Activated T-helper 17 cell treated with anti-CD3 and anti-CD28 coated beads, Interleukin-2, amount 50 U/mL, for 72 hours (primary cell): ENCODE results near the gene SLC13A5. TPM values are rescaled to one million over a fixed set of nuclear protein-coding genes. Genes with fewer than 3 reads are reported as not detected.
"Not testable (repeated sequence)": the region's sequence is repeated elsewhere in the genome, so short reads cannot be mapped to it uniquely, and the experiment has no call there.

Experiments used
- ATAC-seq: fragments of 150-1000 bp; cut with Tn5 transposase; replicated peaks from 2 replicates; pipeline ENCODE4 v1.10.0; 2021; ENCODE audit warnings: mild to moderate bottlenecking, moderate library complexity
- H3K27ac Mint-ChIP-seq: one replicate; pipeline ENCODE4 v1.8.0; 2022; ENCODE audit warnings: mixed read lengths
- H3K27me3 Mint-ChIP-seq: one replicate; pipeline ENCODE4 v1.8.0; 2022; ENCODE audit warnings: mixed read lengths
- H3K36me3 Mint-ChIP-seq: one replicate; pipeline ENCODE4 v1.8.0; 2022; ENCODE audit warnings: low read depth, mild to moderate bottlenecking, mixed read lengths
- H3K4me1 Mint-ChIP-seq: one replicate; pipeline ENCODE4 v1.8.0; 2022; ENCODE audit warnings: mixed read lengths
- H3K4me3 Mint-ChIP-seq: one replicate; pipeline ENCODE4 v1.8.0; 2022; ENCODE audit warnings: mild to moderate bottlenecking, mixed read lengths
- H3K9me3 Mint-ChIP-seq: one replicate; pipeline ENCODE4 v1.8.0; 2022; ENCODE audit warnings: mixed read lengths
- total RNA-seq, 2 donors: library from RNA; stranded (reverse); gene quantifications; one replicate each; pipeline ENCODE4 v1.2.3, GENCODE V29; 2022

Gene SLC13A5
- total RNA-seq, 2 donors from 2014 or later: not detected

GRCh38 chr17:6669479-6670212 lies 43.5 kb downstream of the SLC13A5 start:
- no peak overlapping the region for H3K27ac Mint-ChIP-seq
- no peaks in the 10 kb centered on the region for H3K4me1 Mint-ChIP-seq
- H3K36me3 Mint-ChIP-seq: no peaks in the 10 kb centered on the region
- no peaks in the 10 kb centered on the region for H3K9me3 Mint-ChIP-seq
- no peak overlapping the region for H3K4me3 Mint-ChIP-seq
- H3K27me3 Mint-ChIP-seq: no peaks in the 10 kb centered on the region
- ATAC-seq: peak; percentile 43

DNA sequence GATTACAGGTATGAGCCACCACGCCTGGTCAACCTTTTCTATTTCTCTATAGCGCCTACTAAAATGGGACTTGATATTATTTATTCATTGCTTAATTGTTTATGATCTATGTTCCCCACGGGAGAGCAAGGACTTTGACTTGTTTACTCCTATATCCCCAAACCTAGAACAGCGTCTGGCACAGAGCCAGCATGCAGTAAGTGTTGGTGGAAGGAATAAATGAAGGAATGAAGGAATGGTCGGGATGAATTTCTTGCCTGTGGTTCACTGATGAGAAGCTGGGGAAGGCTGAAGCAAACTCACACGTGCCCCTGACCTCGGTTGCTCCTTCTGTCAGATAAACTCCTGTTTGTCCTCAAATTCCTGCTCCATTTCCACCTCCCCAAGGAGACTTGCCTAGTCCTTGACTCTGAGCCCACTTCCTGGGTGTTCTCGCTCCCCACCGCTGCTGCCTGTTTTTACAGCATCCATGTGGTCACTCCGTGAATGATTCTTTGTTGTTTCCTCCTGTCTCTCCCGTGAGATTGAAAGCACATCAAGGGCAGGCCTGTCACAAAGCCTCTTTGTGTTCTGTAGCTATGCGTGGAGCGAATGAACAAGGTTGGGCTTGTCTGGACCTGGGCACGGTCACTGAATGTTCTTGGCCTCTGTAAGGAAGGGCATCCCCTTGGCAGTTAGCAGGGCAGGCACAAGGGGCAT lies 44.3 kb downstream of the SLC13A5 start:
- no peak overlapping the region for H3K27ac Mint-ChIP-seq
- no peak overlapping the region for H3K4me3 Mint-ChIP-seq
- no peaks in the 10 kb centered on the region for H3K9me3 Mint-ChIP-seq
- H3K4me1 Mint-ChIP-seq: no peaks in the 10 kb centered on the region
- no peaks in the 10 kb centered on the region for H3K36me3 Mint-ChIP-seq
- H3K27me3 Mint-ChIP-seq: no peaks in the 10 kb centered on the region
- ATAC-seq: no peak

- Mint-ChIP-seq H3K4me1 (no peaks in the 10 kb centered on the region), H3K9me3 (no peaks in the 10 kb centered on the region), H3K27me3 (no peaks in the 10 kb centered on the region), H3K4me3 (no peak overlapping the region), H3K27ac (no peak overlapping the region), H3K36me3 (no peaks in the 10 kb centered on the region)
- ATAC-seq: no peak
These were observed 45.0 kb downstream of the SLC13A5 start for GRCh38 chr17:6668219-6668618.

DNA sequence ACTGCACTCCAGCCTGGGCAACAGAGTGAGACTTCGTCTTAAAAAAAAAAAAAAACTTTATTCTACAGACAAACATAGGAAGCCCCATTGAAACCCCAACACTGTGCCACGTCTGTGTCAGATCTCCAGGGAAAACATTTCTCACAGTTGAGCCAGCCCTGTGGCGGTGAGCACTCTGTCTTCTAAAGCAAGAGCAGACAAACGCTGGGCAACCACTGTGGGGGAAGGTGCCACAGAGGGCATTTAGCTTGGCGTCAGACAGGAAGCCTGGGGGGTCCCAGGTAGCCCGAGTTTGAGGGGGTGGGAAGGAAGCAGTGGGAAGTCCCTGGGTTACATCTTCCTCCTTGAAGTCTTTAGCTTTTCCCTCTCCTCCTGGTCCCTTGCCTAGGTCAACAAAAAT lies 45.7 kb downstream of the SLC13A5 start:
- no peak for ATAC-seq
- no peak overlapping the region for H3K4me3 Mint-ChIP-seq
- H3K27ac Mint-ChIP-seq: no peak overlapping the region
- H3K9me3 Mint-ChIP-seq: no peaks in the 10 kb centered on the region
- no peaks in the 10 kb centered on the region for H3K27me3 Mint-ChIP-seq
- no peaks in the 10 kb centered on the region for H3K4me1 Mint-ChIP-seq
- peaks cover 5% of the 10 kb centered on the region for H3K36me3 Mint-ChIP-seq

DNA sequence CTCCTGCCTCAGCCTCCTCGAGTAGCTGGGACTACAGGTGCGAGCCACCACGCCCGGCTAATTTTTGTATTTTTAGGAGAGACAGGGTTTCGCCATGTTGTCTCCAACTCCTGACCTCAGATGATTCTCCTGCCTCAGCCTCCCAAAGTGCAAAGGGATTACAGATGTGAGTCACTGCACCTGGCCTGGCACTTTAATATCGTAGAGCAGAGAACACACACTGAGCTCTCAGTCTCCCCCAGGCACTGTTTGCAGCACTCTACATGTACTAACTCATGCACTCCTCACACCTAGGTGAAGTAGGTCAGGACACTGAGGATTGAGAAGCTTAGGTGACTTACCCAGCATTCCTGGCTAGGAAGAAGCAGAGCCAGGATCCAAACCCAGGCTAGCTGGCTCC lies 46.6 kb downstream of the SLC13A5 start:
- no peaks in the 10 kb centered on the region for H3K4me1 Mint-ChIP-seq
- ATAC-seq: no peak
- H3K36me3 Mint-ChIP-seq: peaks cover 5% of the 10 kb centered on the region
- H3K27me3 Mint-ChIP-seq: no peaks in the 10 kb centered on the region
- no peak overlapping the region for H3K27ac Mint-ChIP-seq
- H3K9me3 Mint-ChIP-seq: no peaks in the 10 kb centered on the region
- H3K4me3 Mint-ChIP-seq: no peak overlapping the region

- no peak overlapping the region for H3K4me3 Mint-ChIP-seq
- no peaks in the 10 kb centered on the region for H3K27me3 Mint-ChIP-seq
- no peak overlapping the region for H3K27ac Mint-ChIP-seq
- H3K36me3 Mint-ChIP-seq: peaks cover 5% of the 10 kb centered on the region
- H3K9me3 Mint-ChIP-seq: no peaks in the 10 kb centered on the region
- peaks cover 3% of the 10 kb centered on the region for H3K4me1 Mint-ChIP-seq
- peak; percentile 76 for ATAC-seq
These were observed 47.1 kb downstream of the SLC13A5 start for GRCh38 chr17:6666077-6666521.

- peaks cover 22% of the 10 kb centered on the region for H3K4me1 Mint-ChIP-seq
- H3K9me3 Mint-ChIP-seq, ATAC-seq, H3K4me3 Mint-ChIP-seq, H3K27me3 Mint-ChIP-seq, H3K36me3 Mint-ChIP-seq, H3K27ac Mint-ChIP-seq: not testable (repeated sequence)
These were observed 50.0 kb downstream of the SLC13A5 start for GRCh38 chr17:6663200-6663599.

GRCh38 chr17:6661464-6661848 lies 51.7 kb downstream of the SLC13A5 start:
- no peaks in the 10 kb centered on the region for H3K9me3 Mint-ChIP-seq
- peak overlapping the region; percentile 19 for H3K4me3 Mint-ChIP-seq
- no peaks in the 10 kb centered on the region for H3K27me3 Mint-ChIP-seq

GRCh38 chr17:6660805-6661463 lies 52.2 kb downstream of the SLC13A5 start:
- peak overlapping the region; percentile 8 for H3K27ac Mint-ChIP-seq
- peak; percentile 65 for ATAC-seq

More at GRCh38 chr17:6661464-6661848, 51.7 kb downstream of the SLC13A5 start:
- Mint-ChIP-seq H3K36me3 (peaks cover 5% of the 10 kb centered on the region), H3K4me1 (peaks cover 28% of the 10 kb centered on the region), H3K27ac (no peak overlapping the region)
- ATAC-seq: no peak

DNA sequence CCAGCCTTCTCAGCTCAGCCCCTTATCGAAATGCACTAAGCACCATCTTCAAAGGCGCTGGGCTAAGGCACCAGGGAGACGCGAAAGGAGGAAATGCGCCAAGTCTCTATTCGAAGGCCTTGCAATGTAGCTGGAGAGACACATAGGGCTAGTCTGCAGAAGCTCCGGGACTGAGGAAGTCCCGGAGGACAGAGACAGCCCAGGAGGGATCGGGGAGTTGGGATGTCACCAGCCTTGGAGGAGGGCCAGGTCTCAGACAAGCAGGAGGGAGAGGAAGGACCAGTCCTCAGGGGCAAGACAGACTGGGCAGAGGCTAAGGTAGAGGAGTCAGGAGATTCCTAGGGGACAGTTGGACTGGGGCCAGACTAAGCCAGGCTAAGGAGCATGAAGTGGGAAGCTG lies 53.1 kb downstream of the SLC13A5 start:
- Mint-ChIP-seq H3K36me3 (peaks cover 5% of the 10 kb centered on the region), H3K9me3 (no peaks in the 10 kb centered on the region)

More at GRCh38 chr17:6660805-6661463, 52.2 kb downstream of the SLC13A5 start:
- H3K36me3 Mint-ChIP-seq: peaks cover 5% of the 10 kb centered on the region
- H3K27me3 Mint-ChIP-seq: no peaks in the 10 kb centered on the region
- H3K4me3 Mint-ChIP-seq: peak overlapping the region; percentile 19
- H3K4me1 Mint-ChIP-seq: peaks cover 28% of the 10 kb centered on the region
- H3K9me3 Mint-ChIP-seq: no peaks in the 10 kb centered on the region

GRCh38 chr17:6658411-6658810 lies 54.8 kb downstream of the SLC13A5 start:
- not testable (repeated sequence) for ATAC-seq, H3K27me3 Mint-ChIP-seq, H3K36me3 Mint-ChIP-seq, H3K9me3 Mint-ChIP-seq
- Mint-ChIP-seq H3K27ac (peak overlapping the region; percentile 82), H3K4me1 (peaks cover 39% of the 10 kb centered on the region), H3K4me3 (peak overlapping the region; percentile 82)

More for the DNA sequence above, 53.1 kb downstream of the SLC13A5 start:
- no peak overlapping the region for H3K27ac Mint-ChIP-seq
- ATAC-seq: no peak
- peak overlapping the region; percentile 19 for H3K4me3 Mint-ChIP-seq
- no peaks in the 10 kb centered on the region for H3K27me3 Mint-ChIP-seq
- H3K4me1 Mint-ChIP-seq: peaks cover 28% of the 10 kb centered on the region

DNA sequence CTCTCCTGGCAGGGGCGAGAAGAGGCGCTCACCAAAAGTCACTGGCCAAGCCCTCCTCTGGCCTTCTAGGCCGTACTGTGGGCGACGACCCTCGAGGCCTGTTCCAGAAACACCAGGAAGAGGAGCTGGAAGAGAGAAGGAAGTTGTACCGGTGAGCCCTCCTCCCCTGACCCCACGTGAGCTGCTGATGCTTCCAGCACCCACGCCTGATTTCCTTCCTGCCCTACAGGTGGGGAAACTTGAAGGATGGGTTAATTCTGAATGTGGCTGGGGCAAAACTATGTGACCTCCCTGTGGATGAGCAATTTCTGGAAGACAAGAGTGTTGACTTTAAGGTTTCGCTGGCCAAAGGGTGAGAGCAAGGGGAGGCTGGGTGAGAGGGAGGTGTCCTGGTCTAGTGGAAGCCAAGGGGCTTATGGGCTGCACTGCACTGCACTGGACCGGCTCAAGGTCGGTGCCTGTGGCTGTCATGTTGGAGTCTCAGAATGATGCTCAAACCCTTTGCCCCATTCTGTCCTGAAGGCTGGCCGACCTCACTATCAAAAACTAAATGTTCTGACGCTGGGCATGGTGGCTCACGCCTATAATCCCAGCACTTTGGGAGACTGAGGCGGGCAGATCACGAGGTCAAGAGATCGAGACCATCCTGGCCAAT lies 55.4 kb downstream of the SLC13A5 start:
- H3K4me3 Mint-ChIP-seq: peak overlapping the region; percentile 82
- peaks cover 3% of the 10 kb centered on the region for H3K36me3 Mint-ChIP-seq
- H3K27ac Mint-ChIP-seq: peak overlapping the region; percentile 82
- no peaks in the 10 kb centered on the region for H3K9me3 Mint-ChIP-seq
- peak; percentile 25 for ATAC-seq
- H3K4me1 Mint-ChIP-seq: peaks cover 42% of the 10 kb centered on the region
- H3K27me3 Mint-ChIP-seq: no peaks in the 10 kb centered on the region

- not testable (repeated sequence) for H3K27me3 Mint-ChIP-seq, H3K36me3 Mint-ChIP-seq
These were observed 56.2 kb downstream of the SLC13A5 start for GRCh38 chr17:6656797-6657632.

More at GRCh38 chr17:6656797-6657632, 56.2 kb downstream of the SLC13A5 start:
- peak; percentile 74 for ATAC-seq
- H3K9me3 Mint-ChIP-seq: not testable (repeated sequence)
- Mint-ChIP-seq H3K27ac (peak overlapping the region; percentile 82), H3K4me3 (peak overlapping the region; percentile 82), H3K4me1 (peaks cover 42% of the 10 kb centered on the region)
